Peyer's patch (tissue), 4 donors: ENCODE data around the gene CAST.

Source experiments
- POLR2A ChIP-seq, 2 donors: fragments of 450-650 bp; IDR thresholded peaks; one replicate each; pipeline ENCODE4 v1.5.1; 2017; ENCODE audit warnings: antibody characterized with exemption in 2 of 2, mild to moderate bottlenecking in 2 of 2, moderate library complexity in 2 of 2
- TF ChIP-seq, protein P1 (sequence below), 6 experiments: fragments of 450-650 bp in 4 of 6; fragments of 200-600 bp in 2 of 6; sonication (generic) in 1 of 6; IDR thresholded peaks; one replicate each; pipeline ENCODE4 v1.5.1; 2017 to 2019; ENCODE audit warnings: antibody characterized with exemption in 6 of 6, mild to moderate bottlenecking in 3 of 6, moderate library complexity in 1 of 6

- TF ChIP-seq, protein P1, sequence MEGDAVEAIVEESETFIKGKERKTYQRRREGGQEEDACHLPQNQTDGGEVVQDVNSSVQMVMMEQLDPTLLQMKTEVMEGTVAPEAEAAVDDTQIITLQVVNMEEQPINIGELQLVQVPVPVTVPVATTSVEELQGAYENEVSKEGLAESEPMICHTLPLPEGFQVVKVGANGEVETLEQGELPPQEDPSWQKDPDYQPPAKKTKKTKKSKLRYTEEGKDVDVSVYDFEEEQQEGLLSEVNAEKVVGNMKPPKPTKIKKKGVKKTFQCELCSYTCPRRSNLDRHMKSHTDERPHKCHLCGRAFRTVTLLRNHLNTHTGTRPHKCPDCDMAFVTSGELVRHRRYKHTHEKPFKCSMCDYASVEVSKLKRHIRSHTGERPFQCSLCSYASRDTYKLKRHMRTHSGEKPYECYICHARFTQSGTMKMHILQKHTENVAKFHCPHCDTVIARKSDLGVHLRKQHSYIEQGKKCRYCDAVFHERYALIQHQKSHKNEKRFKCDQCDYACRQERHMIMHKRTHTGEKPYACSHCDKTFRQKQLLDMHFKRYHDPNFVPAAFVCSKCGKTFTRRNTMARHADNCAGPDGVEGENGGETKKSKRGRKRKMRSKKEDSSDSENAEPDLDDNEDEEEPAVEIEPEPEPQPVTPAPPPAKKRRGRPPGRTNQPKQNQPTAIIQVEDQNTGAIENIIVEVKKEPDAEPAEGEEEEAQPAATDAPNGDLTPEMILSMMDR (IDR thresholded peaks at IDR 0.05), result peak in 1 of 6 experiments; percentile 9
- TF ChIP-seq POLR2A (IDR thresholded peaks at IDR 0.05), result peak; percentile 72 to 81
Observed at GRCh38 chr5:96703384-96703920, 41.3 kb downstream of the CAST start.
